Epithelial cell of esophagus (primary cell): ENCODE results near the gene SORCS2.

Experiments
- DNase-seq: peaks from one replicate; pipeline ENCODE4 v3.0.0; 2010; ENCODE audit warnings: low read depth
- H3K4me3 ChIP-seq: 2 replicates; pipeline ENCODE4 v1.5.1; 2011; ENCODE audit warnings: mild to moderate bottlenecking, low read length, control low read depth
- TF ChIP-seq, protein P1 (sequence below): IDR thresholded peaks from 2 replicates; pipeline ENCODE4 v1.5.1; 2011; ENCODE audit warnings: low read depth, mild to moderate bottlenecking, low read length, control low read depth, inconsistent platforms; ENCODE audit not compliant: insufficient read depth; ENCODE audit errors: missing control alignments

SORCS2 gene

DNA sequence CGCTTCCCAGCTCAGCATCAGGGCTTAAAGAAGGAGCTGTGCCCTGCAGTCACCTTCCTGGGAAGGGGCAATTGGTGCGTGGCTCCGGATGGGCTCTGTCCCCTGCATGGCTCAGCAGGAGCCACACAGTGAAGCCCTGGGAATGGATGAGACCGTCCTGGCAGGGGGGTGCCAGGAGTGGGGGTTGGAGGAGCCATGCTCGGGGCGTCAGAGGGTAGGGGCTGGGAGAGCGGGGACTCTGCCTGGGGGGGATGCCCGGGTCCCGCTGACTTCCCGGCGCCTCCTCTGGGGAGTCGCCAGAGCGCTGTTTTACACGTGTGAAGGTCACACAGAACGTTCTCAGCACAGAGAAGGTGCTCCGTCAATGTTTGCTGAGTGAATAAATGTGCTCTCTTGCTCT is 563.2 kb downstream of the SORCS2 start:
- DNase-seq: no peak
- H3K4me3 ChIP-seq: no peak overlapping the region
- TF ChIP-seq, protein P1, sequence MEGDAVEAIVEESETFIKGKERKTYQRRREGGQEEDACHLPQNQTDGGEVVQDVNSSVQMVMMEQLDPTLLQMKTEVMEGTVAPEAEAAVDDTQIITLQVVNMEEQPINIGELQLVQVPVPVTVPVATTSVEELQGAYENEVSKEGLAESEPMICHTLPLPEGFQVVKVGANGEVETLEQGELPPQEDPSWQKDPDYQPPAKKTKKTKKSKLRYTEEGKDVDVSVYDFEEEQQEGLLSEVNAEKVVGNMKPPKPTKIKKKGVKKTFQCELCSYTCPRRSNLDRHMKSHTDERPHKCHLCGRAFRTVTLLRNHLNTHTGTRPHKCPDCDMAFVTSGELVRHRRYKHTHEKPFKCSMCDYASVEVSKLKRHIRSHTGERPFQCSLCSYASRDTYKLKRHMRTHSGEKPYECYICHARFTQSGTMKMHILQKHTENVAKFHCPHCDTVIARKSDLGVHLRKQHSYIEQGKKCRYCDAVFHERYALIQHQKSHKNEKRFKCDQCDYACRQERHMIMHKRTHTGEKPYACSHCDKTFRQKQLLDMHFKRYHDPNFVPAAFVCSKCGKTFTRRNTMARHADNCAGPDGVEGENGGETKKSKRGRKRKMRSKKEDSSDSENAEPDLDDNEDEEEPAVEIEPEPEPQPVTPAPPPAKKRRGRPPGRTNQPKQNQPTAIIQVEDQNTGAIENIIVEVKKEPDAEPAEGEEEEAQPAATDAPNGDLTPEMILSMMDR: no peak

DNA sequence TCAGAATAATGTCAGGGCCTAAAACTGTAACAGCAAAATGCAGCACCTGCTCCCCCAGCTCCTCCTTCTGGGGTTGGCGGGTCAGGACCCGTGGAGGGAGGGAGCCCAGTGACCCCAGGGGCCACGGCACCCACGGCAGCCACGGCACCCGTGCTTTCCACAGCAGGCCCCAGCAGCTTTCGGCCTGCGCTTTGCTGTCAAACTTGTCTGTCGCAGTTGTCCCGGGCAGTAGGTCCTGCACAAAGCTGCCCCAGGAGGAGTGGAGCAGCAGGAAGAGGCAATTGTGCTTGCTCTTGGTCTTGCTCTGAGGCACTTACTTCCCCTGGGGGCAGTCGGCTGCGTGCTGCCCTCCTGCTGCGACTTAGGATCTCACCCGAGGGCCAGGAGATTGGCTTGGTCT is 563.7 kb downstream of the SORCS2 start:
- H3K4me3 ChIP-seq: no peak overlapping the region
- TF ChIP-seq, protein P1: no peak
- no peak for DNase-seq

DNA sequence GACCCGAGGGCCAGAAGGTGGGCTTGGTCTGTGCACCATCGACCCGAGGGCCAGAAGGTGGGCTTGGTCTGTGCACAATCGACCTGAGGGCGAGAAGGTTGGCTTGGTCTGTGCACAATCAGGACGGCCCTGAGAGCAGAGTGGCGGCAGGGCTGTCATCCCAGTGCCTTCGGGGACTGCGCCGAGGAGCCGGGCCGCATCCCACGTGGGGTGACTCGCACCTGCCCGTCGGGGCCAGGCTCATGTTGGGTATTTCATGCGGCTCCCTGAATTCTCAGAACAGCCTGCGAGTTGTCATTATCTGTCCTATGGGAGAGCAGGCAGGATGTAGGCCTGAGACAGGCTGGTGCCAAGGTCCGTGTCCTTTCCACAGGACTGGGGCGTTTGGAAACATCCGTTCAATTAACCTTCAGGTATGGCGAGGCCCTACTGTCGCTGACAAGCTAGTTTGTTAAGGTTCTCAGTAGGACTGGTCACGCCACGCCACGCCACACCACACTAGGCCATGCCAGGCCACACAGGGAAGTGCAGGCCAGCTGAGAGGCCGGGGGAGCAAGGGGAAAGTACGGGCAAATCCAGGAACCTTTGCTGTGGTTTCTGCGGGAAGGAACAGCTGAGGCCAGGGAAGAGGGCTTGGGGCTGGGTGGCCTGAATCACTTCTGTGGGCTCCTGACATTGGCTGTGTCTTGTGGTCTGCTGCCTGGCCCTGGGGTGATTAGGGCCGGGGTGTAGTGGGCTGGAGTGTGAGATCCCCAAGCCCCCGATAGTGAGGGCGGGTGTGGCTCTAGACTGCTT is 564.4 kb downstream of the SORCS2 start:
- TF ChIP-seq, protein P1: no peak
- no peak for DNase-seq
- no peak overlapping the region for H3K4me3 ChIP-seq

- H3K4me3 ChIP-seq: no peak overlapping the region
- no peak for DNase-seq
- TF ChIP-seq, protein P1: no peak
These were observed 565.4 kb downstream of the SORCS2 start for GRCh38 chr4:7757501-7758471.

DNA sequence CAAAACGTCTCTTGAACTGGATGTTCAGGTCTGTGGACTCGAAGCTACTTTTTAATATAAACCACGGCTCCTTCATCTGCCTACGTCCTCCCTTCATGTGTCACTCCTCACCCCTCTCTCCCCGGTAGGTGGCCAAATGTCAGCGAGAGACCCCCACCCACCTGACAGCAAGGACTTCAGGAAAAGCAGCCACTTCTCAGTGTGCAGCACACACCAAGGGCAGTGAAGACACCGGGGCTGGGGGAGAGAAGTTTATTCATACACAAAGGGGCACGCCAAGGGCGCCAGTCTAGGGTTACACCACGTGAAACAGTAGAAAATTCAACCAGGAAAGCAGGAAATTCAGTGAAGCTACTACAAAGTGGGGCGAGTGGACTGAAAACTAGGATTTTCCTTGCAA is 566.1 kb downstream of the SORCS2 start:
- TF ChIP-seq, protein P1: no peak
- no peak overlapping the region for H3K4me3 ChIP-seq
- no peak for DNase-seq

DNA sequence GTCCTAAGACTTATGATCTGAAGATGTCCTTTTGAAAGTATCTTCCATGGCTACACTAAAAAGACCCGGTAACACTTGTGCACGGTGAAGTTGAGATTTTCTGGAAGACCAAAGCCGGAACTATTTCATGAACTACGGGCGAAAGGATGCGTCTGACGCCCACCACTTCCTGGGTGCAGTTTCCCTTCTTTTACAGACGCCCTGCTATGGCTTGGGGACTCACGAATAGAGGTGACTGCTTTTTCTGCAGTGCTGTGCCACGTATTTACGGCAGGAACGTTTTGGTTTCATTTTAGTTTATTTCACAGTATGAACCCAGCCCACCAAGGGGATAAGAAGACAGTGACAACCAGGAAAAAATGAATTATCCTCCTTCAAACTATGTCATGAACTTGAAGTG is 566.9 kb downstream of the SORCS2 start:
- DNase-seq: no peak
- no peak overlapping the region for H3K4me3 ChIP-seq
- TF ChIP-seq, protein P1: no peak
